ENCODE data around the gene RETSAT.

Gene RETSAT

DNA sequence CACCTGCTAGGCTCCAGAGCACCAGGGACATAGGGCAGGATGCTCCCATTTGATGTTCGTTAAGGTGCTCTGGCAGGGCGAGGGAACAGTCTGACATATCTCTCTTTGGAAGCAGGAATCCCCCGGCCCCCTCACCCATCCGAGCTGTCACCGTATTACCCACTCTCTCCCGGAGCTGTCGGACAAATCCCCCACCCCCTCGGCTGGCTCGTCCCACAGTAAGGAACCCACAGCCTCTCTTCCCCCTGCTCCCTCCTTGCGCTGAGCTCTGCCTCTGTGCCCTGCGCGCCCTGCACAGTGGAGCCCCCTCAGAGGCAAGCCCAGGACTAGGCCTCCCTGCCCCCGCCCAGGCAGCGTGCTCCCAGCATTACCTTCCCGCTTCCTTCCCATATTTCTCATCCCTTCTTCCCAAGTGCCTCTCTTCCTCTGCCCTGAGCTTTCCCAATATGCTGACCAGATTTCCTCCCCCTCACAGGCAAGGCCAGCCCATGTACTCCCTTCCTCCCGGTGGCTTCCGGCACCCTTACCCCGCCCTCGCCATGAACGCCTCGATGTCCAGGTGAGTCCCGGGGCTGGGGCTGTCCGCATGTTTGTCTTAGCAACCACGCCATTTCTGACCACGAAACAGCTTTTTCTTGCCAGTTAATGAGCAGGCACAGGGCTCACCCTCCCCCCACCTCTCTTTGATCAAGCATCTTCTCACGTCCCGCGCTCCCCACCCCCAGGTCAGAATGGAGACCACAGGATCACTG lies 50.4 kb downstream of the RETSAT start:
- no peak for DNase-seq (ENCODE audit: low read depth)
- H3K4me3 ChIP-seq (ENCODE audit: low read depth, low read length): no peak overlapping the region
- TF ChIP-seq CTCF (IDR thresholded peaks at IDR 0.05; ENCODE audit: low read depth, low read length, missing control alignments): no peak

DNA sequence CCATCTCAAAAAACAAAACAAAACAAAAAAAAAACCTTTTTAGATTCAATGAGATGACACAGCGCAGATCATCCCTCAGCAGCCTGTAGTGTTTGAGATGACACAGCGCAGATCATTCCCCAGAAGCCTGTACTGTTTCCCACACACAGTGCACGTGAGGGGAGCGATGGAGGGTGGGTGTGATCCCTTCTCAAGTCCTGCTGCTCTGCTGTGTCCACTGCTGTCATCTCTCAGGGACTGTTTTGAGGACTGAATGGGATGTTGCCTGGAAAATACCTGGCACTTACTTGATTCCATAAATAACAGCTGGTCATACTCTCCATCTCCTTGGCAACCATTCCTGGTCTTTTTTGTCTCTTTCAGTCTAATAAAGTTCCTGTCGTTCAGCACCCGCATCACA lies 52.2 kb downstream of the RETSAT start:
- TF ChIP-seq CTCF (IDR thresholded peaks at IDR 0.05; ENCODE audit: low read depth, low read length, missing control alignments): no peak
- H3K4me3 ChIP-seq (ENCODE audit: low read depth, low read length): no peak overlapping the region
- DNase-seq (ENCODE audit: low read depth): no peak

Data from GM12864 (cell line).